DLD1 (cell line): ENCODE data around the gene C1orf94.
"Not testable (repeated sequence)": the region's sequence is repeated elsewhere in the genome, so short reads cannot be mapped to it uniquely, and the experiment has no call there.

Experiments
- in situ Hi-C: cut with HindIII; loops from 2 replicates; pipeline ENCODE4 v1.10.0; 2017; ENCODE audit warnings: low sequenced_read_pairs

C1orf94 gene

GRCh38 chr1:34164771-34165391, 11.8 kb upstream of the C1orf94 start, which contains the start of gene CSMD2:
CSMD2 (minus strand) TSS chr1:34165230; CDS start chr1:34165097, 133 bp downstream.
- in situ Hi-C loops, result no loop called here

DNA sequence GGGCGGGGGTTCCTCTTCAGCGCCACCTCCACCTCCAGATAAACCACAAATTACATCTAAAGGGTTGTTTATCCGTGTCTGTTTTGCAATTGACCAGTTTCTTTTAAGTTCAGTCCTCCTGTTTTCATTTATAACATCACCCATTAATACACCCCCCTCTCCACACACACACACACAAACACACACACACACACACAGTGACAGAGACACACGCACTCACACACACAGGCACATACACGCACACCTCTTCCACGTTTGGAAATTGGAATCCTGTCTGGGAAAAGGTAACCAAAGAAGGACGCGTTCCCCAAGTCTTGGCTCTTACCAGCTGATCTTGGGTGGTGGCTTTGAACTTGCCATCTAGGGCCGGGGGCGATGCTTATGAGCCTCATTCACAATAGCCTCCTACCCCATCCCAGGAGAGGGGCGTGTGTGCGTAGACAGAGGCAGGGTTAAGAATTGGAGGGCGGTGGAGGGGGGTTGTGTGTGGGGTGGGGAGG, 11.2 kb upstream of the C1orf94 start:
- in situ Hi-C loops, result no loop called here

DNA sequence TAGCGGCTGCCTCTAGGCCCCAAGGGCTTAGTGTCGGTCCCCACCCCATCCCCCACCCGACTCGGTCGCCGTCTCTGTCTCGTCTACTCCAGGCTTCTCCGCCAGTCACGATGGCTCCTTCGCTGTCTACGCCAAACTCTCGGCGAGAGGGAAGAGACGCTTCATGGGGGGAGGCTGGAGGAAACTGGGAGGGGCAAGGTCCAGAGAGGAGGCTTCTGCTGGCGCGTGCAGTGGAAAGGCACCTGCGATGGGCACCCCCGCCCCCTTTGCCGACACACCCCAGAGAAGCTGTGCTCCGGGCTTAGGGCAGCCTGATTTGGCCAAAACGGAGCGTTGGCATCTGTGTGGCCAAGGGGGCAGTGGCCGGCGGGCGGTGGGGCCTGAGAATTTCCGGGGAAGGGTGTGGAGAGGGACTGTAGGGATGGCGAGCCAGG, 10.5 kb upstream of the C1orf94 start:
- in situ Hi-C loops, result no loop called here

GRCh38 chr1:34166625-34167361, 9.9 kb upstream of the C1orf94 start:
- in situ Hi-C loops, result no loop called here

DNA sequence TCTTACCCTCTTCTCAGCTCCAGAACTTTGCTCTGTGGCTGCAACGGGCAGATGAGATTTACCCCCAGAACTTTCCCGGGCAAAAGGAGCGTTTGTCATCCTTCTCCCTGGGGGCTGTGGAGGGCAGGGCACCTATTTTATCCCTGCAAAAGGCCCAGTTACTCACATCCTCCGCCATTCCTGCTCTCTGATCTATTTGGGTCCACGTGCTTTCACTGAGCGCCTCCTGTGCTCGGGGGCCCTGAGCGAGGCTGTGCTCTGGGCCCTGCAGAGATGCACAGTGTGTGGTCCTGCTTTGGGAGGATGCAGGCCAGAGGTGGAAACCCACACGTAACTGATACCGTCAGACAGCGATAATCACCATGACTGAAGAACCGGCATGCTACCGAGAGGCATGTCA, 9.3 kb upstream of the C1orf94 start:
- in situ Hi-C loops, result no loop called here

GRCh38 chr1:34175744-34176143, 963 bp upstream of the C1orf94 start:
- in situ Hi-C loops, result no loop called here

- in situ Hi-C loops, result no loop called here
Measured at GRCh38 chr1:34178072-34178471, 1.4 kb downstream of the C1orf94 start.

DNA sequence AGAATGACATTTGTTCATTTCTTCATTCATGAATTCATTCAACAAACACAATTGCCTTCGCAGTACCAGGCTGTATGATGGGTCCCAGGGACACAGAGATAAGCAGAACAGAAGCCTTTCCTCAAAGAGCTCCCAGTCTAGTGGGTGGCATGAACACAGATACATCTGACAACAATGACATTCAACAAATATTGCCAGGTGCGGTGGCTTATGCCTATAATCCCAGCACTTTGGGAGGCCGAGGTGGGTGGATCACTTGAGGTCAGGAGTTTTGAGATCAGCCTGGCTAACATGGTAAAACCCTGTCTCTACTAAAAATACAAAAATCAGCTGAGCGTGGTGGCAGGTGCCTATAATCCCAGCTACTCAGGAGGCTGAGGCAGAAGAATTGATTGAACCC, 6.7 kb downstream of the C1orf94 start:
- in situ Hi-C loops, result not testable (repeated sequence)

- in situ Hi-C loops, result no loop called here
Measured at GRCh38 chr1:34186741-34187494, 10.2 kb downstream of the C1orf94 start.

DNA sequence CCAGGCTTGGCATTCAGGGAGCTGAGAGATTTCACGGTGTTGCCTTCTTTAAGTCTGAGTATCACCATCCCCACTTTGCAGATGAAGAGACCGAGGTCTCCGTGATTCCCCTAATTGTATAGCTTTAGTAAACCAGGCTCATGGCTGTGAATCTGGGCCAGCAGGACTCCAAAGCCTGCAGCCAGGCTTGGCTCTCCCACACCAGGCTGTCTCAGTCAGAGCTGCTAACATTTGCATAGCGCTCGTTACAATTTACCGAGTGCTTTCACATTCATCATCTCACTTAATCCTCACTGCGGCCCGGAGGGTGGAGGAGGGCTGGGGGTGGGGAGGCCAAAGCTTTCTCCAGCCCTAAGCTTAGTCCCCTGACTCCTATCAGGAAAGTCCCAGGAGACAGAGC, 11.7 kb downstream of the C1orf94 start:
- in situ Hi-C loops, result no loop called here

GRCh38 chr1:34188985-34189384, 12.3 kb downstream of the C1orf94 start:
- in situ Hi-C loops, result no loop called here

DNA sequence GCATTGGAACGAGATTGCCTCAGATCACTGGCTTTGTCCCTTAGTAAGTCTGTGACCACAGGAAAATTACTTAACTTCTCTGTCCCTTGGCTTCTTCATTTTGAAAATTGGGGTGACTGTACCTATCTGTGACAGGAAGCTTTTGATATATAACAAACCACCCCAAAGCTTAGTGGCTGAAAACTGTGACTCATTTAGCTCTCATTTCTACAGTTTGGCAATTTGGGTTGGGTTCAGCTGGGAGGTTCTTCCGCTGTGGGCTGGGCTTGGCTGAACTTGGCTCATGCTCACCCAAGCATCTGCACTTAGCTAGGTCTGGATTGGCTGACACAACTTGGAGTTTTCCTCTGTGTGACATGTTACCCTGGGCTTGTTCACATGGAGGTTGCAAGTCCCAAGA, 14.0 kb downstream of the C1orf94 start:
- in situ Hi-C loops, result no loop called here

DNA sequence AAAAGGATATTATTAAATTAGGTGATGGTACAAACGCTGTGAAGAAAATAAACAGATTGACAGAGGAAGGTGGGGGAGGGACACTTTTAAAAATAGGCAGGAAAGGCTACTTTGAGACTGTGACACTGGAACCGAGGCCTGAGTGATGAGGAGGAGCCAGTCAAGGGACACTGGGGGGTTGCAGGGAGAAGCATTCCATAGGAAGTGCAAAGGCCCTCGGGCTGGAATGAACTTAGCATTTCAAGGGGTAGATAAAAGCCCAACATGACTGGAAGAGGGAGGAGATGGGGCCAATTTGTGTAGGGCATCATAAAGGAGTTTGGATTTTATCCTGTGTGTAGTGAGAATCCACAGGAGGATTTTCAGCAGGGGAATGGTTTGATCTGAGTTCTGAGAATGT, 15.9 kb downstream of the C1orf94 start:
- in situ Hi-C loops, result no loop called here

DNA sequence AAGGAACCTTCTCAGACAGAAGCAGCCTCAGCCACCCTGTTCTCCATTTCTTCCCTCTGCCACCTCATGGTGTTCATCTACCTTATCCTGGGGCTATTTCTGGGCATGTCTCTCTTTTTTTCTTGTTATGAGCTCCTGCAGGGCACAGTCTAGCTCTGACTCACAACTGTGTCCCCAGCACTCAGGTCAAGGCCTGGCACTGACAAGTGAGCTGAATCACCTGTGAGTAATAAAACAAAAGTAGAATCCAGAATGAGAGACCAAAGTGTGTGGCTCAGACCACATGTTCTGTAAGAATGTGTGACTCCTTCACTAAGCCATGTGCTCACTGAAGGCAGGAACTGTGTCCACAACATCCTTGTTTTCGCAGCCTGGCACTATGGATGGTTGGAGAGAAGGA, 23.2 kb downstream of the C1orf94 start:
- in situ Hi-C loops, result no loop called here

DNA sequence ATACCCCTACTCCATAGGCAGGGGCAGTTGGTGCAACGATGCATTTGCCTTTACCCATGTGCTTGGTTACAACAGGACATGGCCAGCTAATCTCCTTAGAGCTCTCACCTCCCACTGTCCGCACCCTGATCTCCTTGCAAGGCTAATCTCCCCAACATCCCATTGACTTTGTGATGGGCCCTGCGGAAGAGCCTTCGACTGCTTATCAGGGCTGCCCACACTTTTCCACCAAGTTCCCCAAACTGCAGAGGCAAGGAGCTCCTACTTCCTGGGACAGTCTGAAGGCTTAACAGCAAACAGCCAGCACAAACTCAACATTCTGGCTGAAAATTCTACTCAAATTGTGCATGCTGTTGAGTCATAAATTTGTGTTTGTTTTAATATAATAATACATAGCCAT, 36.0 kb downstream of the C1orf94 start:
- in situ Hi-C loops, result no loop called here

GRCh38 chr1:34213956-34214355, 37.2 kb downstream of the C1orf94 start:
- in situ Hi-C loops, result no loop called here

- in situ Hi-C loops, result no loop called here
Measured at GRCh38 chr1:34231441-34231840, 54.7 kb downstream of the C1orf94 start.

GRCh38 chr1:34235594-34235993, 58.9 kb downstream of the C1orf94 start:
- in situ Hi-C loops, result no loop called here

DNA sequence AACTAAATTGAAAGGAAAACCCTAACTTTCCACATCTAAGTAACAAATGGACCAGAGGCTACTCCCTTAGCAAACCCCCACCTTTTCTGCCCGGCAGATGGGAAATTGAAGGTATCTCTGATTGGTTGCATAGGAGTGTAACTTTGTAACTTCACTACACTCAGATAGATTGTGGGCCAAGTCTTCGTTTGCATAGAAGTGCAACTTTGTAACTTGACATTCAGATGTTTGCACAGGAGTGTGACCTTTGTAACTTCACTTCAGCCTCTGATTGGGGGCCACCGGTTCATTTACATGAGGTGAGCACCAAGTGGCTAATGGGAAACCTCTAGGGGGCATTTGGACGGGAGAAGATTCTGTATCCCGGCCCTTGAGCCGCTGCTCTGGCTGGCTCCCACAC, 59.4 kb downstream of the C1orf94 start:
- in situ Hi-C loops, result no loop called here

GRCh38 chr1:34237151-34237815, 60.6 kb downstream of the C1orf94 start:
- in situ Hi-C loops, result no loop called here

- in situ Hi-C loops, result no loop called here
Measured at GRCh38 chr1:34245967-34246366, 69.3 kb downstream of the C1orf94 start.
